Activated T-helper 1 cell treated with Interleukin-2 at 50 U/mL for 16 hours (primary cell): Measurements from ENCODE around the gene OR51B5.
"Not testable (repeated sequence)": the region's sequence is repeated elsewhere in the genome, so short reads cannot be mapped to it uniquely, and the experiment has no call there.

ENCODE experiments used
- DNase-seq: peaks from one replicate; pipeline ENCODE4 v3.0.0-alpha.2; 2020; ENCODE audit warnings: low read depth

OR51B5 gene

GRCh38 chr11:5343474-5344335, at the start of gene OR51B5:
TSS of gene OR51B5 (minus strand) at chr11:5343524. CDS start at chr11:5343524, 0 bp downstream.
- DNase-seq, result no peak

- DNase-seq, result no peak
These were observed 46.9 kb upstream of the OR51B5 start for GRCh38 chr11:5390210-5390609.

- no peak for DNase-seq
These were observed 41.0 kb upstream of the OR51B5 start for GRCh38 chr11:5384335-5384734.

- no peak for DNase-seq
These were observed 40.3 kb upstream of the OR51B5 start, which contains the start of gene OR51M1 for GRCh38 chr11:5383576-5383975. TSS of gene OR51M1 (plus strand) at chr11:5383812. CDS start at chr11:5389399, 5,587 bp downstream.

GRCh38 chr11:5380740-5381342, 37.5 kb upstream of the OR51B5 start:
- no peak for DNase-seq

- no peak for DNase-seq
These were observed 26.5 kb upstream of the OR51B5 start for GRCh38 chr11:5369789-5370188.

- DNase-seq, result no peak
These were observed 25.2 kb upstream of the OR51B5 start for GRCh38 chr11:5368502-5369043.

- DNase-seq, result no peak
These were observed 24.2 kb upstream of the OR51B5 start for GRCh38 chr11:5367448-5368074.

GRCh38 chr11:5366856-5367255, 23.5 kb upstream of the OR51B5 start:
- DNase-seq, result no peak

GRCh38 chr11:5366365-5366764, 23.0 kb upstream of the OR51B5 start:
- not testable (repeated sequence) for DNase-seq

- no peak for DNase-seq
These were observed 20.9 kb upstream of the OR51B5 start for GRCh38 chr11:5364214-5364613.

GRCh38 chr11:5363679-5364078, 20.4 kb upstream of the OR51B5 start:
- no peak for DNase-seq

GRCh38 chr11:5362017-5362625, 18.8 kb upstream of the OR51B5 start:
- no peak for DNase-seq

- DNase-seq, result not testable (repeated sequence)
These were observed 12.7 kb upstream of the OR51B5 start for GRCh38 chr11:5356031-5356430.

- no peak for DNase-seq
These were observed 7.9 kb upstream of the OR51B5 start, which contains the start of gene OR51B6 for GRCh38 chr11:5351208-5351607. TSS of gene OR51B6 (plus strand) at chr11:5351508. CDS start at chr11:5351508, 0 bp downstream.

- no peak for DNase-seq
These were observed 6.2 kb upstream of the OR51B5 start for GRCh38 chr11:5349550-5349949.

GRCh38 chr11:5348551-5349194, 5.3 kb upstream of the OR51B5 start:
- DNase-seq, result no peak

GRCh38 chr11:5345831-5346230, 2.5 kb upstream of the OR51B5 start:
- DNase-seq, result no peak

- no peak for DNase-seq
These were observed 3.5 kb downstream of the OR51B5 start for GRCh38 chr11:5339771-5340322.

- not testable (repeated sequence) for DNase-seq
These were observed 6.1 kb downstream of the OR51B5 start for GRCh38 chr11:5337253-5337652.

- no peak for DNase-seq
These were observed 7.0 kb downstream of the OR51B5 start for GRCh38 chr11:5336331-5336730.
